HEK293 (cell line): ENCODE measurements around the gene SPRTN.

Experiments used
- MYNN ChIP-seq: fragments of 450-650 bp; formaldehyde crosslinking; IDR thresholded peaks from 2 replicates; pipeline ENCODE4 v1.5.1; 2016; ENCODE audit warnings: missing biosample characterization, missing genetic modification characterization, borderline replicate concordance
- REST ChIP-seq: fragments of 450-650 bp; formaldehyde crosslinking; IDR thresholded peaks from 2 replicates; pipeline ENCODE4 v1.5.1; 2016; ENCODE audit warnings: missing biosample characterization, missing genetic modification characterization
- WT1 ChIP-seq: fragments of 450-650 bp; formaldehyde crosslinking; IDR thresholded peaks from 2 replicates; pipeline ENCODE4 v1.5.1; 2016; ENCODE audit warnings: missing biosample characterization, missing genetic modification characterization
- ZBTB44 ChIP-seq: fragments of 450-650 bp; IDR thresholded peaks from 2 replicates; pipeline ENCODE4 v1.5.1; 2018; ENCODE audit warnings: missing biosample characterization, mild to moderate bottlenecking, missing genetic modification characterization
- ZNF24 ChIP-seq: fragments of 450-650 bp; formaldehyde crosslinking; IDR thresholded peaks from 2 replicates; pipeline ENCODE4 v1.5.1; 2016; ENCODE audit warnings: missing biosample characterization, missing genetic modification characterization
- ZNF585B ChIP-seq: fragments of 450-650 bp; formaldehyde crosslinking; IDR thresholded peaks from 2 replicates; pipeline ENCODE4 v1.5.1; 2016; ENCODE audit warnings: missing biosample characterization, missing genetic modification characterization
- ZNF629 ChIP-seq: fragments of 450-650 bp; formaldehyde crosslinking; IDR thresholded peaks from 2 replicates; pipeline ENCODE4 v1.5.1; 2017; ENCODE audit warnings: missing biosample characterization, missing genetic modification characterization
- ZNF660 ChIP-seq: fragments of 450-650 bp; IDR thresholded peaks from 2 replicates; pipeline ENCODE4 v1.5.1; 2018; ENCODE audit warnings: missing biosample characterization, mild to moderate bottlenecking, missing genetic modification characterization
- ZNF701 ChIP-seq: fragments of 450-650 bp; formaldehyde crosslinking; IDR thresholded peaks from 2 replicates; pipeline ENCODE4 v1.5.1; 2016; ENCODE audit warnings: missing biosample characterization, missing genetic modification characterization
- ZSCAN23 ChIP-seq: fragments of 450-650 bp; formaldehyde crosslinking; IDR thresholded peaks from 2 replicates; pipeline ENCODE4 v1.5.1; 2016; ENCODE audit warnings: missing biosample characterization, missing genetic modification characterization
- TF ChIP-seq, protein P1 (sequence below): fragments of 450-650 bp; formaldehyde crosslinking; IDR thresholded peaks from 2 replicates; pipeline ENCODE4 v1.5.1; 2016; ENCODE audit warnings: missing biosample characterization, missing genetic modification characterization
- TF ChIP-seq, protein P2 (sequence below): fragments of 450-650 bp; formaldehyde crosslinking; IDR thresholded peaks from 2 replicates; pipeline ENCODE4 v1.5.1; 2016; ENCODE audit warnings: missing biosample characterization, missing genetic modification characterization

GRCh38 chr1:231382426-231382825 lies 44.3 kb downstream of the SPRTN start:
- TF ChIP-seq WT1 (tag by site-specific recombination) (no peak), ZBTB44 (tag by site-specific recombination) (no peak), ZSCAN23 (no peak), ZNF701 (no peak), ZNF629 (tag by site-specific recombination) (no peak), ZNF585B (no peak), REST (no peak), ZNF660 (no peak), ZNF24 (tag by site-specific recombination) (no peak), MYNN (no peak)
- TF ChIP-seq, protein P1, sequence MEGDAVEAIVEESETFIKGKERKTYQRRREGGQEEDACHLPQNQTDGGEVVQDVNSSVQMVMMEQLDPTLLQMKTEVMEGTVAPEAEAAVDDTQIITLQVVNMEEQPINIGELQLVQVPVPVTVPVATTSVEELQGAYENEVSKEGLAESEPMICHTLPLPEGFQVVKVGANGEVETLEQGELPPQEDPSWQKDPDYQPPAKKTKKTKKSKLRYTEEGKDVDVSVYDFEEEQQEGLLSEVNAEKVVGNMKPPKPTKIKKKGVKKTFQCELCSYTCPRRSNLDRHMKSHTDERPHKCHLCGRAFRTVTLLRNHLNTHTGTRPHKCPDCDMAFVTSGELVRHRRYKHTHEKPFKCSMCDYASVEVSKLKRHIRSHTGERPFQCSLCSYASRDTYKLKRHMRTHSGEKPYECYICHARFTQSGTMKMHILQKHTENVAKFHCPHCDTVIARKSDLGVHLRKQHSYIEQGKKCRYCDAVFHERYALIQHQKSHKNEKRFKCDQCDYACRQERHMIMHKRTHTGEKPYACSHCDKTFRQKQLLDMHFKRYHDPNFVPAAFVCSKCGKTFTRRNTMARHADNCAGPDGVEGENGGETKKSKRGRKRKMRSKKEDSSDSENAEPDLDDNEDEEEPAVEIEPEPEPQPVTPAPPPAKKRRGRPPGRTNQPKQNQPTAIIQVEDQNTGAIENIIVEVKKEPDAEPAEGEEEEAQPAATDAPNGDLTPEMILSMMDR: no peak
- TF ChIP-seq, protein P2, sequence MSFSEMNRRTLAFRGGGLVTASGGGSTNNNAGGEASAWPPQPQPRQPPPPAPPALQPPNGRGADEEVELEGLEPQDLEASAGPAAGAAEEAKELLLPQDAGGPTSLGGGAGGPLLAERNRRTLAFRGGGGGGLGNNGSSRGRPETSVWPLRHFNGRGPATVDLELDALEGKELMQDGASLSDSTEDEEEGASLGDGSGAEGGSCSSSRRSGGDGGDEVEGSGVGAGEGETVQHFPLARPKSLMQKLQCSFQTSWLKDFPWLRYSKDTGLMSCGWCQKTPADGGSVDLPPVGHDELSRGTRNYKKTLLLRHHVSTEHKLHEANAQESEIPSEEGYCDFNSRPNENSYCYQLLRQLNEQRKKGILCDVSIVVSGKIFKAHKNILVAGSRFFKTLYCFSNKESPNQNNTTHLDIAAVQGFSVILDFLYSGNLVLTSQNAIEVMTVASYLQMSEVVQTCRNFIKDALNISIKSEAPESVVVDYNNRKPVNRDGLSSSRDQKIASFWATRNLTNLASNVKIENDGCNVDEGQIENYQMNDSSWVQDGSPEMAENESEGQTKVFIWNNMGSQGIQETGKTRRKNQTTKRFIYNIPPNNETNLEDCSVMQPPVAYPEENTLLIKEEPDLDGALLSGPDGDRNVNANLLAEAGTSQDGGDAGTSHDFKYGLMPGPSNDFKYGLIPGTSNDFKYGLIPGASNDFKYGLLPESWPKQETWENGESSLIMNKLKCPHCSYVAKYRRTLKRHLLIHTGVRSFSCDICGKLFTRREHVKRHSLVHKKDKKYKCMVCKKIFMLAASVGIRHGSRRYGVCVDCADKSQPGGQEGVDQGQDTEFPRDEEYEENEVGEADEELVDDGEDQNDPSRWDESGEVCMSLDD (tag by site-specific recombination): no peak
